Aorta (tissue), 5 donors: ENCODE results near the gene NOX3. TPM values are rescaled to one million over a fixed set of nuclear protein-coding genes. Genes with fewer than 3 reads are reported as not detected.

Experiments
- ATAC-seq: fragments of 200-7000 bp; cut with Tn5 transposase; one replicate; pipeline ENCODE4 v1.9.1; 2022; ENCODE audit warnings: moderate library complexity; ENCODE audit not compliant: low FRiP score
- DNase-seq, 2 donors: peaks; one replicate each; pipeline ENCODE4 v3.0.0-alpha.2; 2020
- H3K27ac ChIP-seq, 2 donors: one replicate each; pipeline ENCODE4 v1.5.1; 2013; ENCODE audit warnings: low read length in 2 of 2, mild to moderate bottlenecking in 2 of 2, moderate library complexity in 2 of 2, control low read depth in 1 of 2, inconsistent platforms in 1 of 2, low read depth in 1 of 2
- H3K27me3 ChIP-seq, 2 donors: one replicate each; pipeline ENCODE4 v1.6.1; 2013; ENCODE audit warnings: control low read depth in 1 of 2, low read length in 1 of 2, mild to moderate bottlenecking in 1 of 2, moderate library complexity in 1 of 2; ENCODE audit not compliant: insufficient read depth in 2 of 2, control insufficient read depth in 1 of 2
- H3K36me3 ChIP-seq, 2 donors: one replicate each; pipeline ENCODE4 v1.6.1; 2013; ENCODE audit warnings: control low read depth in 1 of 2, low read length in 1 of 2, mild to moderate bottlenecking in 1 of 2; ENCODE audit not compliant: insufficient read depth in 2 of 2, control insufficient read depth in 1 of 2
- H3K4me1 ChIP-seq, 2 donors: one replicate each; pipeline ENCODE4 v1.6.1; 2013; ENCODE audit warnings: low read length in 2 of 2, control low read depth in 1 of 2, mild to moderate bottlenecking in 1 of 2, moderate library complexity in 1 of 2; ENCODE audit not compliant: insufficient read depth in 2 of 2, control insufficient read depth in 1 of 2
- H3K4me3 ChIP-seq, 2 donors: one replicate each; pipeline ENCODE4 v1.5.1; 2013; ENCODE audit warnings: low read length in 2 of 2, control low read depth in 1 of 2, mild to moderate bottlenecking in 1 of 2
- H3K9me3 ChIP-seq: one replicate; pipeline ENCODE4 v1.6.1; 2013; ENCODE audit warnings: mild to moderate bottlenecking, low read length; ENCODE audit not compliant: control insufficient read depth
- WGBS, 2 donors: extraction: QIAGEN DNeasy Blood & Tissue Kit; methylation state at CpG; one replicate each; pipeline ENCODE4 v1.1.7; 2013; 5-methylcytosine and 5-hydroxymethylcytosine counted together
- intact Hi-C, 2 donors: fragments of 100-400 bp; cut with DNase I; formaldehyde crosslinking; loops; one replicate each; pipeline versions ENCODE4 v1.14.2 to v1.15.0; 2022
- polyA plus RNA-seq, 2 donors: library from polyadenylated mRNA; stranded (reverse); fragments of 200-250 nt; gene quantifications; one replicate each; pipeline ENCODE4 v1.2.3, GENCODE V29; 2013
- total RNA-seq, 2 donors: library from RNA; stranded (reverse); fragmentation: NEBNext Ultra II Directional; extraction: Animal tissue kit (Norgen Biotek cat#: 25700); gene quantifications; one replicate each; pipeline ENCODE4 v1.2.1, GENCODE V29; 2021
- donor health status: healthy with polysubstance abuse.
- donor health status: Bipolar disorder and iron deficiency.
- donor health status: DM: no; HTN: no; CAD: no.
- donor health status: DM: no; HTN: no; CAD: no.
- donor health status: DM: yes; HTN: yes; CAD: no.

Gene NOX3
- total and polyA plus RNA-seq, 4 donors = not detected

DNA sequence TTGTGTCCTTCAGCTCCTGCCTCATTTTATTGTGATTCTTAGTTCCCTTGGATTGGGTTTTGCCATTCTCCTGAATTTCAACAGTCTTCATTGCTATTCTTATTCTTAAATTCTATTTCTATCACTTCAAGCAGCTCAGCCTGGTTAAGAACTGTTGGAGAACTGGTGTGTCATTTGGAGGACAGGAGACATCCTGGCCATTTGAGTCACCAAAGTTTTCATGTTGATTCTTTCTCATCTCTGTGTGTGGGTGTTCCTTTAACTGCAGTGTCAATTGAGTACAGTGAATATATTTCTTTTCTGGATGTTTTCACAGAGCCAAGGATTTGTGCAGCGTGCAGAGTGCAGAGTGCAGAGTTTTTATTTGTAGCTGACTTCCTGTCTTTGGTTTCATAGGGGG is 107.8 kb downstream of the NOX3 start:
- 70 to 77% methylated on average over 1 of the region's 1 CpG for WGBS, 2 donors
- Histone ChIP-seq H3K27me3 (no peaks in the 10 kb centered on the region), H3K4me1 (no peaks in the 10 kb centered on the region), H3K27ac (no peak overlapping the region), H3K4me3 (no peak overlapping the region), H3K36me3 (no peaks in the 10 kb centered on the region), H3K9me3 (peaks cover 3% of the 10 kb centered on the region)
- DNase-seq = no peak
- intact Hi-C loops = no loop called here
- ATAC-seq = no peak

GRCh38 chr6:155346957-155347356 is 108.7 kb downstream of the NOX3 start:
- DNase-seq = no peak
- H3K9me3 ChIP-seq = peaks cover 3% of the 10 kb centered on the region
- H3K4me1 ChIP-seq = no peaks in the 10 kb centered on the region
- no peaks in the 10 kb centered on the region for H3K27me3 ChIP-seq
- H3K36me3 ChIP-seq = no peaks in the 10 kb centered on the region
- ATAC-seq = no peak
- no peak overlapping the region for H3K4me3 ChIP-seq
- no peak overlapping the region for H3K27ac ChIP-seq
- intact Hi-C loops = no loop called here

Other genes starting within 250 kb of the NOX3 start
- not detected for gene CLDN20, start 191.8 kb downstream of the NOX3 start, total RNA-seq
- gene CLDN20, start 191.8 kb downstream of the NOX3 start, polyA plus RNA-seq = not detected
- 10 to 100 TPM; 16.3 to 23.8 TPM for gene TFB1M, start 141.4 kb downstream of the NOX3 start, total RNA-seq
- gene TFB1M, start 141.4 kb downstream of the NOX3 start, polyA plus RNA-seq = 10 to 100 TPM in 1 of 2 donors, 1 to 10 TPM in 1; 6.0 to 10.0 TPM